ENCODE results near the gene FGF8.

- no peak for TF ChIP-seq CTCF (conservative IDR thresholded peaks at IDR 0.05; ENCODE audit: low read depth, low read length)
- TF ChIP-seq USF2 (IDR thresholded peaks at IDR 0.05; ENCODE audit: low read depth, low read length): no peak
- no peak for TF ChIP-seq POLR2A (IDR thresholded peaks at IDR 0.05; ENCODE audit: low read depth, low read length)
- TF ChIP-seq MAZ (IDR thresholded peaks at IDR 0.05; ENCODE audit: borderline replicate concordance, low read depth, low read length): no peak
- TF ChIP-seq SMC3 (IDR thresholded peaks at IDR 0.05; ENCODE audit: low read depth, low read length): no peak
- TF ChIP-seq FOS (IDR thresholded peaks at IDR 0.05; ENCODE audit: low read depth, low read length): no peak
- no peak for TF ChIP-seq RCOR1 (IDR thresholded peaks at IDR 0.05; ENCODE audit: insufficient replicate concordance, low read length)
- TF ChIP-seq NFE2L2 (IDR thresholded peaks at IDR 0.05; ENCODE audit: low read depth, low read length): no peak
- TF ChIP-seq MXI1 (IDR thresholded peaks at IDR 0.05; ENCODE audit: borderline replicate concordance, low read depth, low read length): no peak
- TF ChIP-seq RAD21 (IDR thresholded peaks at IDR 0.05; ENCODE audit: low read length): no peak
- no peak for TF ChIP-seq ELK1 (IDR thresholded peaks at IDR 0.05; ENCODE audit: borderline replicate concordance, low read depth, low read length)
- no peak for TF ChIP-seq RFX5 (IDR thresholded peaks at IDR 0.05; ENCODE audit: low read depth, low read length)
- TF ChIP-seq CEBPB (IDR thresholded peaks at IDR 0.05; ENCODE audit: low read depth, low read length): no peak
Observed at GRCh38 chr10:101741938-101742337, 34.0 kb downstream of the FGF8 start.
